H1 (cell line): ENCODE data around the gene MRPS31. TPM values are rescaled to one million over a fixed set of nuclear protein-coding genes. Genes with fewer than 3 reads are reported as not detected.

Source experiments
- CTCF ChIA-PET: fragments of 300-600 bp; sonication (Branson Sonifier 250); formaldehyde crosslinking; loops from one replicate; lab custom pipeline; 2021; ENCODE audit not compliant: partially characterized antibody; lab: Charles Lee
- POLR2A ChIA-PET: fragments of 300-600 bp; sonication (Branson Sonifier 250); formaldehyde crosslinking; loops from one replicate; lab custom pipeline; 2021; ENCODE audit warnings: inconsistent platforms; ENCODE audit not compliant: partially characterized antibody; lab: Charles Lee
- DNase-seq, 2 experiments: peaks; one replicate each; pipeline versions ENCODE4 v3.0.0 to v3.0.0-alpha.2; 2010 to 2022; ENCODE audit warnings: low spot score in 2 of 2, low read depth in 1 of 2, mixed read lengths in 1 of 2
- FAIRE-seq: peaks from 2 replicates; lab custom pipeline; 2011; peaks lifted over from hg19 to GRCh38; lab: Jason Lieb, UNC
- H2AFZ ChIP-seq: 2 replicates; pipeline ENCODE4 v1.8.1; 2012; ENCODE audit warnings: low read length, inconsistent platforms
- H2AK5ac ChIP-seq: 2 replicates; pipeline ENCODE4 v1.6.1; 2013; ENCODE audit warnings: low read depth, low read length
- H2BK120ac ChIP-seq: replicated peaks from 2 replicates; pipeline ENCODE3; 2013; ENCODE audit warnings: low read depth, low read length, inconsistent platforms
- H2BK12ac ChIP-seq: 2 replicates; pipeline ENCODE4 v1.6.1; 2013; ENCODE audit warnings: low read depth, low read length
- H2BK15ac ChIP-seq: 2 replicates; pipeline ENCODE4 v1.6.1; 2013; ENCODE audit warnings: low read length
- H2BK20ac ChIP-seq: 2 replicates; pipeline ENCODE4 v1.6.1; 2013; ENCODE audit warnings: low read length
- H2BK5ac ChIP-seq: 2 replicates; pipeline ENCODE4 v1.6.1; 2013; ENCODE audit warnings: low read depth, low read length
- H3K14ac ChIP-seq: 2 replicates; pipeline ENCODE4 v1.6.1; 2013; ENCODE audit warnings: inconsistent platforms; ENCODE audit not compliant: insufficient read length
- H3K18ac ChIP-seq: 2 replicates; pipeline ENCODE4 v1.6.1; 2013; ENCODE audit warnings: low read length; ENCODE audit errors: extremely low read depth
- H3K23ac ChIP-seq: 2 replicates; pipeline ENCODE4 v1.6.1; 2013; ENCODE audit warnings: inconsistent platforms; ENCODE audit not compliant: insufficient read length
- H3K23me2 ChIP-seq: 2 replicates; pipeline ENCODE4 v1.6.1; 2013; ENCODE audit warnings: low read depth, low read length
- H3K27ac ChIP-seq: 2 replicates; pipeline ENCODE4 v1.6.1; 2011; ENCODE audit warnings: low read depth, low read length, inconsistent platforms
- H3K27me3 ChIP-seq, 4 experiments: replicated peaks in 1 of 4; 1 replicate in 1 of 4; 2 replicates in 3 of 4; pipeline versions ENCODE4 v1.6.1 to v1.8.1; 2011 to 2013; ENCODE audit warnings: low read length in 3 of 4, mild to moderate bottlenecking in 3 of 4, inconsistent platforms in 2 of 4, mixed read lengths in 2 of 4, moderate library complexity in 1 of 4; ENCODE audit not compliant: control insufficient read depth in 3 of 4, insufficient read depth in 3 of 4; ENCODE audit errors: extremely low read depth in 1 of 4
- H3K36me3 ChIP-seq, 4 experiments: 2 replicates each; pipeline versions ENCODE4 v1.6.1 to v1.8.1; 2011 to 2013; ENCODE audit warnings: mild to moderate bottlenecking in 4 of 4, low read length in 3 of 4, moderate library complexity in 2 of 4, control low read depth in 1 of 4, inconsistent platforms in 1 of 4; ENCODE audit not compliant: insufficient read depth in 4 of 4, control insufficient read depth in 2 of 4
- H3K4ac ChIP-seq: replicated peaks from 2 replicates; pipeline ENCODE3; 2013; ENCODE audit warnings: low read length, low read depth, mixed read lengths, inconsistent platforms; ENCODE audit not compliant: insufficient read length
- H3K4me1 ChIP-seq, 4 experiments: replicated peaks in 1 of 4; 1 replicate in 1 of 4; 2 replicates in 3 of 4; pipeline versions ENCODE4 v1.6.1 to v1.8.1; 2011 to 2013; ENCODE audit warnings: low read length in 3 of 4, inconsistent platforms in 2 of 4, mixed read lengths in 1 of 4; ENCODE audit not compliant: insufficient read depth in 4 of 4, control insufficient read depth in 3 of 4
- H3K4me2 ChIP-seq, 2 experiments: 2 replicates each; pipeline versions ENCODE4 v1.6.1 to v1.8.1; 2011 to 2013; ENCODE audit warnings: low read depth in 2 of 2, low read length in 2 of 2, control low read depth in 1 of 2, inconsistent platforms in 1 of 2, mild to moderate bottlenecking in 1 of 2; ENCODE audit not compliant: insufficient read depth in 1 of 2
- H3K4me3 ChIP-seq, 4 experiments: fragments of 200-600, 300-600 bp in 1 of 4; sonication (generic), shearing (Covaris generic), sonication (Bioruptor Twin) in 1 of 4; 2 replicates each; pipeline versions ENCODE4 v1.5.1 to v1.8.1; 2011 to 2016; ENCODE audit warnings: low read length in 4 of 4, low read depth in 3 of 4, control low read depth in 2 of 4, inconsistent platforms in 2 of 4, mild to moderate bottlenecking in 2 of 4, mixed read lengths in 1 of 4, moderate library complexity in 1 of 4; ENCODE audit not compliant: insufficient read depth in 2 of 4; ENCODE audit errors: extremely low read depth in 1 of 4
- H3K56ac ChIP-seq: replicated peaks from 2 replicates; pipeline ENCODE3; 2013; ENCODE audit warnings: low read depth, mild to moderate bottlenecking, mixed read lengths, low read length, inconsistent platforms; ENCODE audit not compliant: insufficient read length
- H3K79me1 ChIP-seq: 2 replicates; pipeline ENCODE4 v1.6.1; 2013; ENCODE audit warnings: low read depth, low read length, control low read depth
- H3K79me2 ChIP-seq, 2 experiments: 2 replicates each; pipeline versions ENCODE4 v1.6.1 to v1.8.1; 2012 to 2013; ENCODE audit warnings: low read length in 2 of 2, mild to moderate bottlenecking in 2 of 2, inconsistent platforms in 1 of 2; ENCODE audit not compliant: insufficient read depth in 2 of 2, control insufficient read depth in 1 of 2
- H3K9ac ChIP-seq, 4 experiments: replicated peaks in 1 of 4; 1 replicate in 1 of 4; 2 replicates in 3 of 4; pipeline versions ENCODE4 v1.6.1 to v1.8.1; 2011 to 2013; ENCODE audit warnings: low read depth in 3 of 4, low read length in 3 of 4, control low read depth in 2 of 4, mild to moderate bottlenecking in 2 of 4, moderate library complexity in 2 of 4, inconsistent platforms in 1 of 4; ENCODE audit errors: extremely low read depth in 1 of 4
- H3K9me3 ChIP-seq, 2 experiments: 2 replicates each; pipeline versions ENCODE4 v1.6.1 to v1.8.1; 2012 to 2013; ENCODE audit warnings: mild to moderate bottlenecking in 2 of 2, moderate library complexity in 2 of 2, control low read depth in 1 of 2, inconsistent platforms in 1 of 2, low read depth in 1 of 2, low read length in 1 of 2, mixed read lengths in 1 of 2; ENCODE audit not compliant: insufficient read depth in 2 of 2
- H4K20me1 ChIP-seq, 2 experiments: replicated peaks in 1 of 2; 2 replicates each; pipeline versions ENCODE3 to v1.8.1; 2011 to 2013; ENCODE audit warnings: inconsistent platforms in 2 of 2, low read length in 2 of 2, mild to moderate bottlenecking in 1 of 2; ENCODE audit not compliant: insufficient read depth in 2 of 2, control insufficient read depth in 1 of 2
- H4K5ac ChIP-seq: 2 replicates; pipeline ENCODE4 v1.6.1; 2013; ENCODE audit warnings: low read length, low read depth, mixed read lengths, inconsistent platforms; ENCODE audit not compliant: insufficient read length
- H4K8ac ChIP-seq: 2 replicates; pipeline ENCODE4 v1.8.0; 2013; ENCODE audit warnings: mild to moderate bottlenecking, moderate library complexity, low read length, inconsistent platforms; ENCODE audit not compliant: insufficient read depth; ENCODE audit errors: extremely low read depth
- H4K91ac ChIP-seq: replicated peaks from 2 replicates; pipeline ENCODE3; 2013; ENCODE audit warnings: low read length, mixed read lengths, inconsistent platforms; ENCODE audit not compliant: insufficient read length
- BACH1 ChIP-seq: IDR thresholded peaks from 2 replicates; pipeline ENCODE4 v1.6.1; 2012; ENCODE audit warnings: low read length, improper control_type of control experiment
- CREB1 ChIP-seq: IDR thresholded peaks from 2 replicates; pipeline ENCODE4 v1.6.1; 2012; ENCODE audit warnings: inconsistent platforms
- EP300 ChIP-seq, 2 experiments: IDR thresholded peaks; 1 replicate in 1 of 2; 2 replicates in 1 of 2; pipeline ENCODE4 v1.6.1; 2011 to 2012; ENCODE audit warnings: low read depth in 2 of 2, low read length in 2 of 2, mild to moderate bottlenecking in 2 of 2, borderline replicate concordance in 1 of 2, inconsistent platforms in 1 of 2, moderate library complexity in 1 of 2
- GABPA ChIP-seq: IDR thresholded peaks from 2 replicates; pipeline ENCODE4 v1.6.1; 2011; ENCODE audit warnings: mild to moderate bottlenecking, low read length, moderate library complexity, borderline replicate concordance; ENCODE audit not compliant: insufficient read depth
- KDM1A ChIP-seq: fragments of 200-600, 300-600 bp; sonication (generic); IDR thresholded peaks from 2 replicates; pipeline ENCODE4 v1.7.1; 2016; ENCODE audit warnings: mild to moderate bottlenecking, low read length, borderline replicate concordance
- MAX ChIP-seq: IDR thresholded peaks from 2 replicates; pipeline ENCODE4 v1.6.1; 2012; ENCODE audit warnings: inconsistent platforms
- POLR2AphosphoS5 ChIP-seq: IDR thresholded peaks from 2 replicates; pipeline ENCODE4 v1.6.1; 2011; ENCODE audit warnings: low read depth, low read length
- RAD21 ChIP-seq, 2 experiments: IDR thresholded peaks in 1 of 2; conservative IDR thresholded peaks in 1 of 2; 2 replicates each; pipeline ENCODE4 v1.6.1; 2011; ENCODE audit warnings: low read depth in 2 of 2, low read length in 2 of 2, improper control_type of control experiment in 1 of 2, inconsistent platforms in 1 of 2, mild to moderate bottlenecking in 1 of 2, moderate library complexity in 1 of 2
- RNF2 ChIP-seq: fragments of 200-900, 300-1000 bp; sonication (generic); IDR thresholded peaks from 2 replicates; pipeline ENCODE4 v1.7.1; 2016; ENCODE audit warnings: borderline replicate concordance, low read depth, mild to moderate bottlenecking, antibody characterized with exemption, low read length; ENCODE audit not compliant: poor library complexity, severe bottlenecking; ENCODE audit errors: missing control alignments
- RXRA ChIP-seq: IDR thresholded peaks from 2 replicates; pipeline ENCODE4 v1.6.1; 2011; ENCODE audit warnings: low read depth, mild to moderate bottlenecking, low read length, moderate library complexity; ENCODE audit not compliant: insufficient read depth
- SIX5 ChIP-seq: IDR thresholded peaks from 2 replicates; pipeline ENCODE4 v1.6.1; 2011; ENCODE audit warnings: mild to moderate bottlenecking, low read depth, low read length
- SP1 ChIP-seq: IDR thresholded peaks from 2 replicates; pipeline ENCODE4 v1.6.1; 2011; ENCODE audit warnings: low read depth, low read length
- TAF1 ChIP-seq: IDR thresholded peaks from 2 replicates; pipeline ENCODE4 v1.6.1; 2011; ENCODE audit warnings: mild to moderate bottlenecking, low read depth, low read length
- TBP ChIP-seq: IDR thresholded peaks from 2 replicates; pipeline ENCODE4 v1.6.1; 2011; ENCODE audit warnings: low read depth, low read length, improper control_type of control experiment
- YY1 ChIP-seq: IDR thresholded peaks from 2 replicates; pipeline ENCODE4 v1.6.1; 2011; ENCODE audit warnings: low read depth, mild to moderate bottlenecking, low read length
- WGBS, 2 experiments: shearing (Covaris generic) in 1 of 2; methylation state at CpG; one replicate each; pipeline versions ENCODE4 v1.1.6 to v1.1.7; 2013 to 2015; ENCODE audit warnings: low lambda C conversion rate in 2 of 2, mixed read lengths in 2 of 2, inconsistent platforms in 1 of 2, low coverage in 1 of 2, missing lambda C conversion rate in 1 of 2; ENCODE audit not compliant: insufficient replicate concordance in 2 of 2, insufficient coverage in 1 of 2, insufficient read length in 1 of 2; ENCODE audit errors: extremely low coverage in 1 of 2, missing lambda C conversion rate in 1 of 2; 5-methylcytosine and 5-hydroxymethylcytosine counted together
- polyA plus RNA-seq, 7 experiments: library from polyadenylated mRNA; depleted of rRNA in 3 of 7; stranded (reverse) in 5 of 7; unstranded in 2 of 7; fragments of >200 nt in 5 of 7; fragments of 200-250 nt in 2 of 7; gene quantifications; 1 replicate in 5 of 7; 2 replicates in 1 of 7; 4 replicates in 1 of 7; pipeline versions ENCODE4 v1.2.1 to v1.2.3, GENCODE V29; 2011 to 2013; ENCODE audit warnings: missing spikeins in 2 of 7, mixed read lengths in 2 of 7
- total RNA-seq: library from RNA; stranded (reverse); fragmentation: NEBNext Ultra II Directional; extraction: Animal tissue kit (Norgen Biotek cat#: 25700); gene quantifications from 2 replicates; pipeline ENCODE4 v1.2.1, GENCODE V29; 2021

The MRPS31 gene
- total and polyA plus RNA-seq, 2 of the 8 experiments (the other 6 are each of a cell fraction or from before 2014, with no cell fraction given): 13.6 to 33.3 TPM

GRCh38 chr13:40758811-40759210 lies 12.2 kb downstream of the MRPS31 start:
- ChIA-PET POLR2A (no interaction called here), CTCF (no interaction called here)
- H3K9me3 ChIP-seq: no peaks in the 10 kb centered on the region
- no peak overlapping the region for H3K18ac ChIP-seq
- H2BK15ac ChIP-seq: no peak overlapping the region
- H3K4me3 ChIP-seq: no peak overlapping the region
- no peaks in the 10 kb centered on the region for H3K4me1 ChIP-seq
- no peaks in the 10 kb centered on the region for H3K27me3 ChIP-seq
- H3K79me2 ChIP-seq: no peaks in the 10 kb centered on the region
- H3K23ac ChIP-seq: no peak overlapping the region
- H4K5ac ChIP-seq: no peak overlapping the region
- H3K14ac ChIP-seq: no peak overlapping the region
- no peaks in the 10 kb centered on the region for H4K20me1 ChIP-seq
- H2AK5ac ChIP-seq: no peak overlapping the region
- 90% methylated on average over 4 of the region's 4 CpGs; no CpG with 5 or more reads in 1 of the 2 experiments for WGBS, 2 experiments
- H3K9ac ChIP-seq: no peak overlapping the region
- H3K4me2 ChIP-seq: no peak overlapping the region
- H2BK5ac ChIP-seq: no peak overlapping the region
- no peak overlapping the region for H3K4ac ChIP-seq
- H4K91ac ChIP-seq: no peak overlapping the region
- H2AFZ ChIP-seq: no peak overlapping the region
- H2BK12ac ChIP-seq: no peak overlapping the region
- H2BK120ac ChIP-seq: no peak overlapping the region
- H4K8ac ChIP-seq: no peak overlapping the region
- H3K27ac ChIP-seq: no peak overlapping the region
- no peaks in the 10 kb centered on the region; the same call in 1 of the 2 replicates for H3K23me2 ChIP-seq
- FAIRE-seq (no peak), DNase-seq (no peak)
- peaks cover 0 to 26% (median 5%) of the 10 kb centered on the region in 4 experiments; a peak in 3 of 8 replicates for H3K36me3 ChIP-seq
- no peak overlapping the region for H2BK20ac ChIP-seq
- H3K56ac ChIP-seq: no peak overlapping the region
- no peaks in the 10 kb centered on the region for H3K79me1 ChIP-seq
- TF ChIP-seq EP300 (IDR thresholded peaks at IDR 0.05; ENCODE audit: borderline replicate concordance in 1 of 2, low read depth in 2 of 2, low read length in 2 of 2) (no peak), MAX (no peak), TAF1 (no peak), SP1 (no peak), POLR2AphosphoS5 (no peak), GABPA (no peak), RNF2 (no peak), CREB1 (no peak), TBP (no peak), SIX5 (no peak), RXRA (no peak), KDM1A (no peak), RAD21 (IDR thresholded peaks at IDR 0.05 in 1 of 2, conservative IDR thresholded peaks at IDR 0.05 in 1 of 2; ENCODE audit: low read depth in 2 of 2, low read length in 2 of 2) (no peak), YY1 (no peak), BACH1 (no peak)
